ENCODE results near the gene NBEAL2.

DNA sequence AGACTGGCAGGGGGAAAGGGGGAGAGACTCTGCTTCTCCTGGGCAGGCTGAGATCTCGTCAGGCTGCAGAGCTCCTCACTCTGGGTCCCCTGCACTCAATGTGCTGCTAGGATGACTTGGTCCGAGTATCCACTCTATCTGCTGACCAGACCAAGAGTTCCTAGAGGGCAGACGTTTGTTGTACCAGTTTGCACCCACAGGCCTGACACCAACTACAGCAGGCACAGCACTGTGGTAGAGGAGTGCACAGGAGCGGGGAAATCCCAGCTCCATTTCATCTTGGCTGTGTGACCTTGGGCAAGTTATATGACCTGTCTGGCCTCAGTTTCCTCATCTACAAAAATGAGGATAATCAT is 31.9 kb upstream of the NBEAL2 start:
- TF ChIP-seq, protein P1, sequence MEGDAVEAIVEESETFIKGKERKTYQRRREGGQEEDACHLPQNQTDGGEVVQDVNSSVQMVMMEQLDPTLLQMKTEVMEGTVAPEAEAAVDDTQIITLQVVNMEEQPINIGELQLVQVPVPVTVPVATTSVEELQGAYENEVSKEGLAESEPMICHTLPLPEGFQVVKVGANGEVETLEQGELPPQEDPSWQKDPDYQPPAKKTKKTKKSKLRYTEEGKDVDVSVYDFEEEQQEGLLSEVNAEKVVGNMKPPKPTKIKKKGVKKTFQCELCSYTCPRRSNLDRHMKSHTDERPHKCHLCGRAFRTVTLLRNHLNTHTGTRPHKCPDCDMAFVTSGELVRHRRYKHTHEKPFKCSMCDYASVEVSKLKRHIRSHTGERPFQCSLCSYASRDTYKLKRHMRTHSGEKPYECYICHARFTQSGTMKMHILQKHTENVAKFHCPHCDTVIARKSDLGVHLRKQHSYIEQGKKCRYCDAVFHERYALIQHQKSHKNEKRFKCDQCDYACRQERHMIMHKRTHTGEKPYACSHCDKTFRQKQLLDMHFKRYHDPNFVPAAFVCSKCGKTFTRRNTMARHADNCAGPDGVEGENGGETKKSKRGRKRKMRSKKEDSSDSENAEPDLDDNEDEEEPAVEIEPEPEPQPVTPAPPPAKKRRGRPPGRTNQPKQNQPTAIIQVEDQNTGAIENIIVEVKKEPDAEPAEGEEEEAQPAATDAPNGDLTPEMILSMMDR (IDR thresholded peaks at IDR 0.05; ENCODE audit: poor library complexity, severe bottlenecking) = no peak
- TF ChIP-seq, protein P2, sequence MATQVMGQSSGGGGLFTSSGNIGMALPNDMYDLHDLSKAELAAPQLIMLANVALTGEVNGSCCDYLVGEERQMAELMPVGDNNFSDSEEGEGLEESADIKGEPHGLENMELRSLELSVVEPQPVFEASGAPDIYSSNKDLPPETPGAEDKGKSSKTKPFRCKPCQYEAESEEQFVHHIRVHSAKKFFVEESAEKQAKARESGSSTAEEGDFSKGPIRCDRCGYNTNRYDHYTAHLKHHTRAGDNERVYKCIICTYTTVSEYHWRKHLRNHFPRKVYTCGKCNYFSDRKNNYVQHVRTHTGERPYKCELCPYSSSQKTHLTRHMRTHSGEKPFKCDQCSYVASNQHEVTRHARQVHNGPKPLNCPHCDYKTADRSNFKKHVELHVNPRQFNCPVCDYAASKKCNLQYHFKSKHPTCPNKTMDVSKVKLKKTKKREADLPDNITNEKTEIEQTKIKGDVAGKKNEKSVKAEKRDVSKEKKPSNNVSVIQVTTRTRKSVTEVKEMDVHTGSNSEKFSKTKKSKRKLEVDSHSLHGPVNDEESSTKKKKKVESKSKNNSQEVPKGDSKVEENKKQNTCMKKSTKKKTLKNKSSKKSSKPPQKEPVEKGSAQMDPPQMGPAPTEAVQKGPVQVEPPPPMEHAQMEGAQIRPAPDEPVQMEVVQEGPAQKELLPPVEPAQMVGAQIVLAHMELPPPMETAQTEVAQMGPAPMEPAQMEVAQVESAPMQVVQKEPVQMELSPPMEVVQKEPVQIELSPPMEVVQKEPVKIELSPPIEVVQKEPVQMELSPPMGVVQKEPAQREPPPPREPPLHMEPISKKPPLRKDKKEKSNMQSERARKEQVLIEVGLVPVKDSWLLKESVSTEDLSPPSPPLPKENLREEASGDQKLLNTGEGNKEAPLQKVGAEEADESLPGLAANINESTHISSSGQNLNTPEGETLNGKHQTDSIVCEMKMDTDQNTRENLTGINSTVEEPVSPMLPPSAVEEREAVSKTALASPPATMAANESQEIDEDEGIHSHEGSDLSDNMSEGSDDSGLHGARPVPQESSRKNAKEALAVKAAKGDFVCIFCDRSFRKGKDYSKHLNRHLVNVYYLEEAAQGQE (IDR thresholded peaks at IDR 0.05; ENCODE audit: borderline replicate concordance) = no peak
- no peak for TF ChIP-seq EP300 (conservative IDR thresholded peaks at IDR 0.05; ENCODE audit: poor library complexity, severe bottlenecking)
- TF ChIP-seq SMC3 (conservative IDR thresholded peaks at IDR 0.05; ENCODE audit: poor library complexity) = no peak
- TF ChIP-seq POLR2AphosphoS5 (IDR thresholded peaks at IDR 0.05) = no peak

All from neural cell (in vitro differentiated cells).